K562 (cell line): ENCODE measurements around the gene DNAJB2. TPM values are rescaled to one million over a fixed set of nuclear protein-coding genes. Genes with fewer than 3 reads are reported as not detected.

Experiments used
- CLOCK ChIP-seq: fragments of 250-450 bp; sonication (Bioruptor Pico); IDR thresholded peaks from 2 replicates; pipeline ENCODE4 v1.4.0; 2020; ENCODE audit warnings: mild to moderate bottlenecking, moderate library complexity, borderline replicate concordance
- CREB1 ChIP-seq, 2 experiments: sonication (generic) in 1 of 2; formaldehyde crosslinking in 1 of 2; IDR thresholded peaks; 2 replicates each; pipeline versions ENCODE4 v1.6.1 to v1.8.0; 2012 to 2022; ENCODE audit warnings: inconsistent platforms in 1 of 2, mild to moderate bottlenecking in 1 of 2, missing genetic modification reagents in 1 of 2, moderate library complexity in 1 of 2
- ETV1 ChIP-seq: fragments of 450-650 bp; conservative IDR thresholded peaks from 2 replicates; pipeline ENCODE4 v1.6.1; 2016; ENCODE audit warnings: missing genetic modification characterization, control low read depth, low read depth, missing compliant biosample characterization
- NR2C1 ChIP-seq, 2 experiments: fragments of 450-650 bp; IDR thresholded peaks; 2 replicates each; pipeline ENCODE4 v1.6.1; 2017; ENCODE audit warnings: mild to moderate bottlenecking in 2 of 2, antibody characterized with exemption in 1 of 2, inconsistent platforms in 1 of 2, missing compliant biosample characterization in 1 of 2, missing genetic modification characterization in 1 of 2
- TCF15 ChIP-seq: fragments of 250-450 bp; sonication (Bioruptor Pico); IDR thresholded peaks from 2 replicates; pipeline ENCODE4 v1.8.0; 2022; ENCODE audit warnings: moderate library complexity, mild to moderate bottlenecking, inconsistent platforms
- USF1 ChIP-seq: sonication (generic); formaldehyde crosslinking; IDR thresholded peaks from 2 replicates; pipeline ENCODE4 v1.9.0; 2022; ENCODE audit warnings: mild to moderate bottlenecking, missing genetic modification reagents
- ZNF592 ChIP-seq: fragments of 450-650 bp; IDR thresholded peaks from 2 replicates; pipeline ENCODE4 v1.6.1; 2017; ENCODE audit warnings: antibody characterized with exemption, mild to moderate bottlenecking
- polyA plus RNA-seq, 8 experiments: library from polyadenylated mRNA; depleted of rRNA in 4 of 8; stranded (reverse) in 5 of 8; unstranded in 3 of 8; fragments of >200 nt; fragmentation: Nextera tagmentation in 2 of 8; fragmentation: Illumina TruSeq in 1 of 8; extraction: Ambion mirVana in 2 of 8; extraction: Trizol in 1 of 8; gene quantifications; 2 replicates each; pipeline versions ENCODE4 v1.2.1 to v1.2.3, GENCODE V29; 2011 to 2014; ENCODE audit warnings: inconsistent platforms in 1 of 8, missing spikeins in 1 of 8
- total RNA-seq, 7 experiments: library from RNA; depleted of rRNA in 6 of 7; stranded (reverse); fragments of >200 nt in 6 of 7; fragmentation: Illumina TruSeq in 2 of 7; extraction: Trizol in 2 of 7; gene quantifications; 2 replicates each; pipeline versions ENCODE4 v1.2.1 to v1.2.3, GENCODE V29; 2011 to 2021; ENCODE audit warnings: low replicate concordance in 1 of 7

Gene DNAJB2
- total and polyA plus RNA-seq, 9 of the 15 experiments (the other 6 are each of a cell fraction or from before 2014, with no cell fraction given): 0.08 to 3.0 (median 2.2) TPM; not detected in 1

GRCh38 chr2:219296142-219296541, 17.0 kb downstream of the DNAJB2 start (continued):
- 0 out of 2 replicates have a peak, but pooled peaks have one; percentile 57 for TF ChIP-seq ZNF592
- no peak for TF ChIP-seq USF1 (CRISPR knock-in tag)
- TF ChIP-seq ETV1 (tag): no peak
- no peak for TF ChIP-seq TCF15 (CRISPR knock-in tag)
- no peak for TF ChIP-seq CLOCK (CRISPR knock-in tag)
- TF ChIP-seq CREB1 (IDR thresholded peaks at IDR 0.05): peak; percentile 31; the same call in 1 of the 2 replicates
- TF ChIP-seq CREB1 (CRISPR knock-in tag; IDR thresholded peaks at IDR 0.05): no peak; the same call in 1 of the 2 replicates
- TF ChIP-seq NR2C1 (IDR thresholded peaks at IDR 0.05): peak; percentile 18; the same call in 1 of the 2 replicates
- TF ChIP-seq NR2C1 (tag; IDR thresholded peaks at IDR 0.05): peak; percentile 34; the same call in 1 of the 2 replicates
